IPS DF 19.7 (cell line): ENCODE results near the gene MTHFSD.

Experiments used
- DNase-seq: peaks from one replicate; pipeline ENCODE4 v3.0.0-alpha.2; 2013; ENCODE audit warnings: low read depth, low spot score

Gene MTHFSD

DNA sequence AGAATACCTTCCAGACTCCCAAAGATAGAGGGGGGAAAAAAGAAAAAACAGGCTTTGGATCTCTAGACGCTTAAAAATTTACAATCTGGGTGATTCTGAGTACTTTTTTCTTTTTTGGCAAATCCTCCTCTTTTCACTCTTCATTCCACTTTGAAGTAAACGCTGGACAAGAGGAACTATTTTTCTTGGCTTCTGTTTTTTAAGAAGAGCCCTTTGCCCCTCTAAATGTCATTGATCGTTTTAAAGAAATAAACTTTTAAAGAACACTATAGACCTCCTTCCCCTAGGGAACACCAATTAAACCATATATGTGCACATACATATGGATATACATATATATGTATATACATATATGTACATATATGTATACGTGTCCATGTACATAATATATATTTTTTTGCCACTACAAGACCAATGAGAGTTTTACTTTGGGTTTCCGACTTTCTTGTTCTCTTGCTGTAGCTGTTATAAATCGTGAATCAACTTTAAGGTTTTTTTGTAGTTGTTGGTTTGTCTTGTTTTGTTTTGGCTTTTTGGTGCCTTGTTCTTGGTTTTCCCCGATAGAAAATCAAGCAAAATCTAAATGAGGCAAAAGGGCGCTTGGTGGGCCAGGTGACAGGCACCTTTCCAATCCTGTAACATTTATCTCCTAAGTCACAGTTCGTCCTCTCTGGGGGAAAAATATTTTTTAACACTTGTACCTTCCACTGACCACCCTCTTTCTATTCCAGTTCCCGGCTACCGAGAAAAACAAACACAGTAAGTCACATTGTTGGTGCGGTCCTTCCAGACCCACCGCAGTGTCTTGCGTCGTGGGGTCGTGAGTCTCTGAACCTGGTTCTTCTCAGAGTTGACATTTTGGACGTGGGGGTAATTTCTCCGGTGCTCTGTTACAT lies 40.3 kb downstream of the MTHFSD start:
- no peak for DNase-seq

DNA sequence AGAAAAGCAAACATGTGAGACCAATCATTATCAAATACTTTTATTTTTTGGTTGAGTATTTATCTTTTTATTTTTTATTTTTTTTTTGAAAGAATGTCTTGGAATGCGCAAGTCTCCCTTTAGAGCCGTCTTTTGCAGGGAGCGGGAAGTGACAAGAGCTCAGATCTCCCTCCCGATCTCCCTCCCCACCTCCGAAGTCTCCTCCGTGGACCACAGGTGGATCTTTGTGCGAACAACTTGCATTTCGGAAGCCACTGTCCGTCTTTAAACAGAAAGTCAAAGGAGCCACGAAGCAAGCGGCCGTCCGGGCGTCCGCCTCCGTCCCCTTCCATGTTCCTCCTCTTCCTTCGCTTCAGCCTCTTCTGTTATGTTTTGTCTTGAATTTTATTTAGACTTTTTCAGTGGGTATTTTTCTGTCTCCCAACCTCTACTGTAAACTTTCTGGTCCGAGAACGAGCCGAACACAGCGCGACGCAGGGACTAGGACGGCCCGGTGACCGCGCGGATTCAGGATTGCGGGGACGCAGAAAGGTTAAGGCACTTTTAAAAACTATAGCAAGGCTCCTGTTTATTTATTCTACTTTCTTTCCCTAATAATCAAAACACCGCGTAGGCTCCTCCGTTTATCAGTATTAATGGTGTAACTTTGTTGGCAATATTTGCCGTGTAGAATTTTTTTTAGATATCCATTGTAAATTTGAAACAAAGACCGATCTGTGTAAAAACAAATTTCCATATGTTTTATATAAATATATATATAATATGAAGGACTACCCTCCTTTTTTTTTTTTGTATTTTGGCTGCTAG lies 41.4 kb downstream of the MTHFSD start:
- no peak for DNase-seq

DNA sequence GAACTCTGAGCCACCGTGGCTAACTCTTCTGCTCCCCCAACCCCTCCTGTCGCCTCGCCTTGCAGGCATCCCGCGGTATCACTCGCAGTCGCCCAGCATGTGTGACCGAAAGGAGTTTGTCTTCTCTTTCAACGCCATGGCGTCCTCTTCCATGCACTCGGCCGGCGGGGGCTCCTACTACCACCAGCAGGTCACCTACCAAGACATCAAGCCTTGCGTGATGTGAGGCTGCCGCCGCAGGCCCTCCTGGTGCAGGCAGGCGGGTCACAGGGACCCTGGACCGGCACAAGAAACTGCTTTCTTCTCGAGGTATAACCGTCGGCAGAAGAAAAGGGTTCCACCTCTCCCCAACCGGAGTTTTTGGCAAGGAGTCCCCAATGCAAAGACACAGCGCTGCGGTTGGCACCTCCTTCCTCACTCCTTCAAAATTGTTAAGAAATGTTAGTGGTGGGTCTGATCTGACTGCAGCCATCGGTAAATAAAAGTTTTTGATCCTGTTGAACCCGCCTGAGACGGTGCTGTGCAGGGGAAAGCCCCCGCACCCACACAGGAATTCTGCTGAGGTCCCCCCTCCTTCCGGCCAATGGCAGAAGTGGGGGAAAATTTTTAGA lies 42.1 kb downstream of the MTHFSD start:
- no peak for DNase-seq

DNA sequence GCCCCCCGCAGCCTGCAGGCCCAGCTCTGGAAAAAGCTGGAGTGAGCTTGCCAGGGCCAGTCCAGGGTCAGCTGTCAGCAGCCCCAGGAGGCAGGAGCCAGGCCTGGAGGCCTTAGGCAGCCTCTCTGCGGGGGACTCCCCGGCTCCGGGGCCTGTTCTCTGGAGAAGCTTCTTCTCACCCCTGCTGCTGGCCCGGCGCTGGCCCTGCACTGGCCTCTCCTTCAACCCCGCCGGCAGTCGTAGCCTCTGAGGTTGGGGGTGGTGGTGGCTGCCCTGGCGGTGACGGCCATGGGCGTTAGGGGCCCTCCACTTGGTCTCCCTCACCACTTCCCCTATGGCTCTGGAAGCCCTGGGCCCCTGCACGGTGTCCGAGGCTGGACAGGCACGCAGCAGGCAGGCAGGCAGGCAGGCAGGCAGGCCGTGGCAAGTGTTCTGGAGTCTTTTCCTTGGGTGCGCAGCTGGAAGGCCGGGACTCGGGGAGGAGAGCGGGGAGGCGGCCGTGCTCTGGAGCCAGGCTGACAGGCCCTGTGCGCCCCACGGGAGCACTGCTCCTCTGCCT lies 42.7 kb downstream of the MTHFSD start:
- no peak for DNase-seq

DNA sequence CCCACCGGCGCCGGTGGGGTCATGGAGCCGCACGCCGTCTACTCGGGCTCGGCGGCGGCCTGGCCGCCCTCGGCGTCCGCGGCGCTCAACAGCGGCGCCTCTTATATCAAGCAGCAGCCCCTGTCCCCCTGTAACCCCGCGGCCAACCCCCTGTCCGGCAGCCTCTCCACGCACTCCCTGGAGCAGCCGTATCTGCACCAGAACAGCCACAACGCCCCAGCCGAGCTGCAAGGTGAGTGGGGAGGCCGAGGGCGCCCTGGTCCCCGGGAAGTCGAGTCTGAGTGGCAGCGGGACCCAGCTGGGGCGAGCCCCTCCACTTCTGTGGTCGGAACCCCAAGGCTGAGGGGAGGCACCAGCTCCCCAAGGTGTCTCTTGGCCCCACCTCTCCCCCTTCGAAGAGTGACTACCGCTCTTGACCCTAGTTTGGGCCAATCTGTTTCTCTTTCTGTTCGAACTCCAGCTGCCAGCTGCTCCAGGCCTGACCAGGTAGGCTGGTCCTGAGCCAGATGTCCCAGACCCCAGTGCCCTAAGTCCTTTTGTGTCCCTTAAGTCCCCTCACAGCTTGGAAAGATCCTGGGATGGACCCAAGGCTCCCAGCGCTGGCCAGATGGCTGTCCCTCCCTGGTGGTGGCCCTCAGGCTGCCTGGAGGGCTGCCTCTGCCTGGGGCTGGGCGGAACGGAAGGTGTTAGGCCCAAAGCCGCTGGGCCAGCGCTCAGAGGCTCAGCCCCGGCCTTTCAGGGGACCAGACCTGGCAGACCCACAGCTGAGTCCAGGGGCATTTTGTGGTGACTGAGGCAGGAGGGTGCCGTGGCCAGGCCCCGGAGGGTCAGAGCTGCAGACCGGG lies 43.5 kb downstream of the MTHFSD start:
- DNase-seq: no peak

DNA sequence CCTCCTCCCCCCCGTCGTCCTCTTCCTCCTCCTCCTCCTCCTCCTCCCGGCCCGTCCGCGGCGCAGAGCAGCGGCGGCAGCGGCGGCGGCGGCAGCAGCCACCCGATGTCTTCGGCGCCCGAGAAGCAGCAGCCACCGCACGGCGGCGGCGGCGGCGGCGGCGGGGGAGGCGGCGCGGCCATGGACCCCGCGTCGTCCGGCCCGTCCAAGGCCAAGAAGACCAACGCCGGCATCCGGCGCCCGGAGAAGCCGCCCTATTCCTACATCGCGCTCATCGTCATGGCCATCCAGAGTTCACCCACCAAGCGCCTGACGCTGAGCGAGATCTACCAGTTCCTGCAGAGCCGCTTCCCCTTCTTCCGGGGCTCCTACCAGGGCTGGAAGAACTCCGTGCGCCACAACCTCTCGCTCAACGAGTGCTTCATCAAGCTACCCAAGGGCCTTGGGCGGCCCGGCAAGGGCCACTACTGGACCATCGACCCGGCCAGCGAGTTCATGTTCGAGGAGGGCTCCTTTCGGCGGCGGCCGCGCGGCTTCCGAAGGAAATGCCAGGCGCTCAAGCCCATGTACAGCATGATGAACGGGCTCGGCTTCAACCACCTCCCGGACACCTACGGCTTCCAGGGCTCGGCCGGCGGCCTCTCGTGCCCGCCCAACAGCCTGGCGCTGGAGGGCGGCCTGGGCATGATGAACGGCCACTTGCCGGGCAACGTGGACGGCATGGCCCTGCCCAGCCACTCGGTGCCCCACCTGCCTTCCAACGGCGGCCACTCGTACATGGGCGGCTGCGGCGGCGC lies 44.4 kb downstream of the MTHFSD start, which contains the start of gene FOXF1:
TSS of gene FOXF1 (plus strand) at position 63 of the 797 bp plus-strand sequence. CDS start at position 106, 43 bp downstream.
- no peak for DNase-seq

DNA sequence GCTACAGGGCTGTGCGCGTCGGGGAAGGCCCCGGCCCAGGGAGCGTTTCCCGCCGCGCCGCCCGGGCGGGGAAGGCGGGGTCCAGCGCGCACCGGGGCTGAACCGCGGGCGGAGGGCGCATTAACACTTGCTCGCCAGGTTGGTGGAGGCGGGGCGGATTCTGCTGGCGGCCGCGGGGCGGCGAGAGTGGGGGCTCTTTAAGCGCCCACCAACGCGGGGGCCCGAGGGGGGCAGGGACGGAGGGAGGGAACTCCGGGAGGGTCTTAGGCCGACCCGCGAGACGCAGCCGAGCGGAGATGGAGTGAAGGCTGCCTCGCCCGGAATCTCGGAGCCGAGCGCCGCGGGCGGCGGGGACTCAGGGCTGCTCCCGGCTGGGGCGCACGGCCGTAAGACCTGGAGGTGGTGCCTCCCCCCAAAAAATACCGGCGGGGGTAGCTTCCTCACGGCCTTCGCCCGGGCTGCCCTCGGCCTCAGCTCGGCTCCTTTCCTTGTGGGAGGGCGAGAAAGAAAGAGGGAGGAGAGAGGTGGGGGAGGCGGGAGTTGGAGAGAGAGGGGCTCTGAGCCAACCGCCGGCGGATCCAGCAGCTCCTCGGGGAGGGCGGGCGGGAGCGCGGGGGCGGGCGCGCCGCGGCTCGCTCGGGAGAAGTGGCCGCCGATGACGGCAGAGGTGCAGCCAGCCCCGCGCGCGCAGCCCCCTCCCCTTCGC lies 45.1 kb downstream of the MTHFSD start:
- DNase-seq: no peak

DNA sequence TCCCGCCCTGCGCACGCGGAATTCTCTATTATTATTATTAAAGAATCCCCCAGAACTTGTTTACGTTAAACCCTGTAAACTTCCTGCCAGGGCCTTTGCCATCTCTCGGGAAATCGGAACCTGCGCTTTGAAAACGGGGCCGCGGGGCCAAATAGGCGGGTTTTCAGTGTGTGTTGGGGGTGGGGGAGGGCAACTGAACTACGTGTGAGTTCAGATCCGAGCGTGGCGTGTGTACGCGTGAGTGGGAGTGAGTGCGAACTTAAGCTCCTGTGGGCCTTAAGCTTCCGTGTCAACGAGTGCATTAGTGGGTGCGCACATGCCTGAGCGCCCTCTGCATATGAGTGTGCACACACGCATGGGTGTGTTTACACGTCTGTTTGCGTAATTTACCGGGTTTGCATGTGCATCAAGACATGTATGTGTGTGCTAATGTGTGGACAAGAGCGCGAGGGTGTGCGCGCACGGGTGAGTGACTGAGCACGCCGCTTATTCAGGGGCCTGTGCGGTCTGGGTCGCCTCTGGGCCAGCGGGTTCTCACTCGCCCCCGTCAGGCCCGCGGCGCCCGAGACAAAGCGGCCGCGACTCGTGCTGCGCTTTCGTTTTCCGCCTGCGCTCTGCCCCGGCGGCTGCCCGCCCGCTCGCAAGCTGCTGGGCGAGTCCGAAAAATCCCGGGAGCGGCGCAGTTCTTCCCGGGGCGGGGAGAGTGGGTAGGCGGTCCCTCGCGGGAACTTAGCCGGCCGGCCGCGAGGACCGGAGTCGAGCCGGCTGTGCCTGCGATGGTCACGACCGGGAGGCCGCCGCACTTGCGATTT lies 45.9 kb downstream of the MTHFSD start:
- DNase-seq: no peak

DNA sequence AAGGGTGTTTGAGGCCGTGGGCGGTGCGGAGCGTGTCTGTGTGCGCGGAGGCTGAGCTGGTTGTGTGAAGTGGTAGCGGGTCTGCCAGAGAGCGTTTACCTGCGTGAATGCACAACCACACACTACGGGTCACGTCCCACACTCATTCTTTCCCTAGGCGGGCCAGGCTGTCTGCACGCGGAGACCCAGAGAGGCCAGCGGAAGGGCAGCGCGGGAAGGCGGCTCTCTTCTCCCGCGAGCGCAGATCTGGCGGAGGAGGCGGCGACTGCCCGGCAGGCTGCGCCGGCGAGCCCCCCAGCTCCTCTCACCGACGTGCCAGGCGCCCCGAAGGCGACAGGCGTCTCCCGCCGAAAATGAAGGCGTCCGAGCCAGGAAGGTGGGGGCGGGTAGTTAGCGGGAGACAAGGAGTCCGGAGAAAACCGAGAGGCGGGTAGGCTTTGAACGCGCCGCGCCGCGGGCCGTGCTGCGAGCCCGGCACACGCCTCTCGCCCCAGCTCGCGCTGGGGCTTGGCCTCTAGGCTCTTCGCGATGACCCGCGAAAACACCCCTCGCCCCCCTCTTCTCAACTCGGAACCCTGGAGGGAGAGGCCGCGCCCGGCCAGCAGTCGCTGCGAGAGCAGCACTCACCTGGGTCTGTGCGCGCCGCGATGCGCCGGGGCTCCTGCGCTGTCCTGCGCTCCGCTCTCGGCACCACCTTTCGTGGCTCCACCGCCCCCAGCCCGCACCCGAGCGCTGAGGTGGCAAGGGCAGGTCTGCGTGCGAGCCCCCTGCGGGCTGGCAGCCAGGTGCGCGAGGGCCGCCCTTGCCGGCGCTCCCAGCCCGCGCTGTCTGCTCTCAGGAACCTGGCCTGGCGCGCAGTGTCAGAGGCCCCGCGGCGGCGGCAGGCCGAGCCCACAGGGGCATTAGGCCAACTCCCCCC lies 46.7 kb downstream of the MTHFSD start:
- DNase-seq: no peak

DNA sequence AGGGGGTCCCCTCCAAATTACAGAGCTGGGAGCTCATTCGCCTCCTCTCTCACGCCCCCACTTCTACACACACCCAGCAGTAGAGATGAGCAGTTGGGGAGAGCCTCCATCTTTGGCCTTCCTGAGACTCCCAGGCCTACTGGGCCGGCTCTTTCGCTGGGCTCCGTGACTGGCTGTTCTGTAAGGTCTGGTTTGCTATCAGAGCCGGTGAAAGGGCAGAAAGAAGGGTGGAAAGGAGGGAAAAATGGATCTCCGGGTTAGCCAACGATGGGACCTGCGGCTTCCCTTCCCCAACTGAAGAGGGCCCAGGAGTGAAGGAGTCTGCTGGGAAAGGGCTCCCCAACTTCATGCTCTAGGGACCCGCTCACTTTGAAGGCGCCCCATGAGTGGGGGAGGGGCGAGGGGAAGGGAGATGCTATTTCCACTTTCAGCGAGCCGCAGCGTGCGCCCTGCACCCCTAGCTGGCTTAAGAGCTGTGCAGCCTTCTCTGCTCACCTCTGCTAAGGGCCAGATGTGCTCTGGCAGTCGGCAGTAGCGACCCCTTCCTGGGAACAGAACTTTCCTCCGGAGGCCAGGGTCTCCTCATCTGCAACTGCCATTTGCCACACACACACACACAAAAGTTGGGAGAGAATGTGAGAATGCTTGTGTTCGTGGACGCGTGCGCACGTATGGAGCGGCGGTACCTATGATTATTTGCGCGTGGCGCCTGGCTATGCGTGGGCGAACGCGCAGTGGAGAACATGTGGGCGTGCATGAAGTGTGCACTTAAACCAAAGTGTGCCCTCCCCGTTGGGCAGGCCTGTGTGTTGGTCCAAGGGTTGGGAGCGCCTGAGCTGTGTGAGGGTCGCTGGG lies 47.6 kb downstream of the MTHFSD start:
- DNase-seq: no peak

DNA sequence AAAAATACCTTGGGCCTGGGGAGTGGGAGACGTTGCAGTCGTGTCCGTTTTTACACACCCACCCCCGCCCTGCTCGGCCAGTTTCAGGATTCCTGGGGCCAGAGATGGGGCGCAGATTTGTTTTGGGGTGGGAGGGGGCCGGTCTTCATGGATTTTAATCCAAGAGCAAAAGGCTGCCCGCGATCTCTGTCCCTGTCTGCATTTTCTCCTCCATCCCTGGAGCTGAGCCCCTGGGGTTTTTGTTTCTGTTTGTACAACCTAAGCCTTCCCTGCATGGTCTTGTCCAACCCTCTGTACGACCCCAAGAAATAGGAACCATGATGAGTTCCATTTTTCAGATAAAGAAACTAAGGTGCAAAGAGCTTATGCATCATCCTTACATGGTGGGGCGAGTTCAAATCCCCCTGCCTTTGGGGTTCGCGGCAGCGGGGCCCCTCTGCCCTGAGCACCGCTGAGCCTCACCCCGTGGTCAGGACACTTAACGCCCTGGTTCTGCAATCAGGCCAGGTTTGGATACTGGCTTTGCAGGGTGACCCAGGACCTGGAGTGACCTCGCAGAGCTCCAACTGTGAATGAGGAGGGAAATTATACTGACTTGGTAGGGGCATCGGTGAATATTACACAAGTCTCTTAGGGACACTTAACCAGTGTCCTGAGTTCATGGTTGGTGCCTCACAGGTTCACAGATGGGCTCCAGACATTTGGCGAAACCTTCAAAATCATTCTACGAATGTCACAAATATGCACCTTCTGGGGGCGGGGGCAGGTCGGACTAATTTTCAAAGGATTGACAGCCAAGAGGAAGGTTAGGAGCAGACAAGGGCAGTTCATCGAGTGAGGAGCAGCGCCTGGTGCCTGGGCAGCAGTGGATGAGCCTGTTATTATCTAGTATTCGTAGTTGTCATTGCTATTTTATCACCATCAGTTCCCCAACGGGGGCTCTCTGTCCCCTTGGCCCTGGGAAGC lies 48.9 kb downstream of the MTHFSD start:
- no peak for DNase-seq

DNA sequence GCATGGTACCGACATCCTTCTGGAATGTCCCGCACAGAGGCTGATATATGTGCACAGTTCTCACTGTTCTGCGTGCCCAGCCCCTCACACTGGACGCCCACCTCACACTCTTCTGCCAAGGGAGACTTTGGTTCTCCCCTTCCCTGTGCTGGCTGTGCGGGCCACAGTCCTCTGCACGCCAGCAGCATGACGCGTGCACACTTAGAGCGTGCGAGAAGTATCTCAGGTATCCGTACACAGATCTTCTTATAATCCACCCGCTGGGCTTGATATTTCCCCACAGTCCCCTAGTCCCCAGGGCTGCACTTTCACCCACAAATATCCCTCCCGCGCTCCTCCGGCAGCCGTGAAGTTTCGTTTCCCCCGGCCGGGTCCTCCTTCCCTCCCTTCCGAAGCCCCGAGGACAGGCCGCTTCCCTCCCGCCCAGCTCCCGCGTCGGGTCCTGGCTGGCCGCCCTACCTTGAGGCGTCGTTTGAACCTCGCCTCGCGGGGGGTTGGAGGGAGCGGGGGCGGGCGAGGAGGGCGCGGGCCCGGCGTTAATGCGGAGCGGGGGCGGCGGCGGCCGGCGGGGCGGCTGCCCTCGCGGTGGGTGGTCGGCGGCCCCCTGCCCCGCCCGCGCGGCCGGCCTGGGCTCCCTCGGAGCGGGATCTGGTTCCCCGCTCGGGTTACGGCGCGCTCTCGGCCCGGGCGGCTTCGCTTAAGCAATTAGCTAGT lies 49.7 kb downstream of the MTHFSD start:
- no peak for DNase-seq

DNA sequence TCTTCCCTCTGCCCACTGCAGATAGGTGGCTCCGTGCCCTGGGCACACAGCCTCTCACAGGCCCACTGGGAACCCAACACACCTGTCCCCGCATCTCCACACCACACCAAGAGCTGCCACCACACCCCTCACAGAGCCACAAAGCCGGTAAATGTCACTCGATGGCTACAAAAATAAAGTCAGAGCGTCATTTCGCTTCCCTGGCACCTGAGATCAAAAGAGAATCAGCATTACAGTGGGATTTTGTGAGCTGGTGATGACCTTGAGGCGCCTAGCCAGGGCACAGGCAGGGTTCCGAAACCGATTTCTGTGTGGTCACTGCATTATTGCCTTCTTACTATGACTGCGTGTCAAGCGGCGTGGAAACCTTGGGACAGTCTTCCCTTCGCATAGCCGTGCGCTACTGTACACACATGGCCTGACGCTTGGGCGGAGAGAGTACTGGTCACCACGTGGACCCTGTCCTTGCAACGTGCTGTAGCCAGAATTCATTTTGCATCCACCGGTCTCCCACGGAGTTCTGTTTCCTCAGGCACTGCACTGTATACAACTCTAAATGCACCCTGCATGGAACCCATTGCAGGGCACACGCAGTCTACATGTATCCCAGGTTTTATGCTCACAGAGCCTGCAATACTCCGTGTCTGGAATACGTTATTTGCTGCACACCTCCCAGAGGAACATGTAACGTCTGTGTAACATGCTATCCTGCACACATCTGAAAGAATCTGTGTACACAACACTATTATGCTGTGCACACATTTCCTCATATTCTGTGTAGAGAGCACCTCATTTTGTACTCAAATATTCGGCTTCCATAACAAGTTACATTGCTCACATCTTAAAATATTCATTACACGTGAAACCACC lies 50.5 kb downstream of the MTHFSD start:
- no peak for DNase-seq

DNA sequence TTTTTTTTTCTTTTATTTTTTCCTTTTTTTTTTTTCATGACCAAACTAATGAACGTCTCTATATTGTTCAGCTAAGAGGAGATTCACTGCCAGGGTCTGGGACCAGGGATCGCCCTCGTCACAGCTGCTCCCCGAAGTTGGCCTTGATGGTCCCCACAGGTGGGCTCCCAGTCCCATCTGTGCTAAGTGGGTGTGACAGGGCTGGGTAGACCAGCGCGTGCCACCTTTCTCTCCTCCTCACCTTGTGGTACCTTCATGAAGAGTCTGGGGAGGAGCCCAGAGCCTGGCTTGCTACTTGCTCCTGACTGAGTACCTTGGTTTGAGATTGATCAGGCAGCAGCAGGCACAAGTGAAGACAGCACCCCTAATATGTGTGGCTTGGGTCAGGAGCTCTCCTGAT lies 51.2 kb downstream of the MTHFSD start:
- no peak for DNase-seq
